GM21390 (cell line): ENCODE data around the gene AMH.

Experiments used
- ATAC-seq: cut with Tn5 transposase; IDR thresholded peaks from one replicate; pipeline ENCODE4 v1.9.1; 2021; ENCODE audit not compliant: unreplicated experiment

AMH gene

GRCh38 chr19:2234996-2235380 lies 14.1 kb upstream of the AMH start:
- no peak for ATAC-seq

GRCh38 chr19:2235381-2236063 lies 13.6 kb upstream of the AMH start:
- ATAC-seq: peak; percentile 13

GRCh38 chr19:2236064-2236313 lies 13.1 kb upstream of the AMH start:
- ATAC-seq: no peak

- ATAC-seq: peak; percentile 56
Measured at GRCh38 chr19:2236314-2237050, 12.6 kb upstream of the AMH start, which contains the start of the genes PLEKHJ1 and SF3A2. Gene PLEKHJ1, minus strand, starts transcription at chr19:2236329. Its CDS starts 81 bp downstream, at chr19:2236248. Gene SF3A2, plus strand, starts transcription at chr19:2236824. Its CDS starts 6,595 bp downstream, at chr19:2243419.

- ATAC-seq: no peak
Measured at GRCh38 chr19:2237051-2237868, 11.9 kb upstream of the AMH start.

- no peak for ATAC-seq
Measured at GRCh38 chr19:2237869-2238153, 11.3 kb upstream of the AMH start.

- ATAC-seq: no peak
Measured at GRCh38 chr19:2239173-2239572, 9.9 kb upstream of the AMH start.

GRCh38 chr19:2239771-2240770 lies 9.1 kb upstream of the AMH start:
- no peak for ATAC-seq

- no peak for ATAC-seq
Measured at GRCh38 chr19:2240881-2241760, 8.0 kb upstream of the AMH start.

GRCh38 chr19:2242092-2242537 lies 7.0 kb upstream of the AMH start:
- no peak for ATAC-seq

GRCh38 chr19:2242816-2243215 lies 6.3 kb upstream of the AMH start:
- ATAC-seq: no peak

- no peak for ATAC-seq
Measured at GRCh38 chr19:2243274-2244124, 5.6 kb upstream of the AMH start.

GRCh38 chr19:2244125-2244411 lies 5.1 kb upstream of the AMH start:
- no peak for ATAC-seq

GRCh38 chr19:2244486-2244885 lies 4.6 kb upstream of the AMH start:
- ATAC-seq: no peak

- ATAC-seq: no peak
Measured at GRCh38 chr19:2245273-2245672, 3.9 kb upstream of the AMH start.

GRCh38 chr19:2246014-2246620 lies 3.0 kb upstream of the AMH start:
- ATAC-seq: no peak

- no peak for ATAC-seq
Measured at GRCh38 chr19:2246801-2247361, 2.2 kb upstream of the AMH start.

- no peak for ATAC-seq
Measured at GRCh38 chr19:2247433-2248101, 1.6 kb upstream of the AMH start.
